ENCODE data around the gene FRAT2. TPM values are rescaled to one million over a fixed set of nuclear protein-coding genes. Genes with fewer than 3 reads are reported as not detected.
A peak's percentile ranks its signal among the peaks of the same experiment; 100 is the strongest.

FRAT2 gene
- total RNA-seq, 2 donors from 2014 or later, result 43.0 to 45.3 TPM

DNA sequence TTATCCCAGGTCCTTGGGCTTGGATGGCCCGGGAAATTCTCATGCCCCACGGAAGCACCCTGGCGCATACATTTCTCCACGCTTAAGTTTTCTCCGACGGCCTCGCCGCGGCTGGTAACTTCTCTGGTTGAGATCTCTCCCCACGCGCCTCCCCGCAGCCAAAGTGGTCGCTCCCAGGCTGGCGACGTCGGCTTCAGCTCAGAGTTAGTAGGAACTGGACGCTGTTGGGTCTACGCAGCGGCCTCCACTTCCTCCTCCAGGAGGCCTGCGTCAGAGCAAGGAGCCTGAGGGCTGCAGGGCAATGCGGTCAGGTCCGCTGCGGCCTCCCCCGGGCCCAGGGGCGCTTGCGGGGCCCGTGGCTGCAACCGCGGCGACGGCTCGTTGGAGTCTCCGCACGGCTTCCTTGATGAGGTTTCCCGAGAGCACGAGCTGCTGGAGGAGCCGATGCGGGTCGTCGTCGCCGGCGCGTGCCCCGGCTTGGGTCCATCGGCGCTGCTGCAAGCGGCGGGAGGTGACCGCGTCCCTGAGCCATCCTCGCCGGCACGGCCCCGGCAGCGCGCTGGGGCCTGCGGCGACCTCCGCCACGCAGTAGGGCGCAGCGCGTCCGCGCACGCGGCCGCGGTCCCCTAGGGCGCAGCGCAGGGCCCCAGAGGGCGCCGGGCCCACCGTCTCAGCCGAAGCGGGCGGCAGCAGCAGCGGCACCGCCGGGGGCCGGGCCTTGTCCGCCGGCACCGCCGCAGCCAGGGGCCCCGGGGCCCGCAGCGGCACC is 744 bp downstream of the FRAT2 start:
- no peaks in the 10 kb centered on the region for H3K9me3 ChIP-seq
- WGBS, result 1% methylated on average over 68 of the region's 89 CpGs
- TF ChIP-seq, protein P1, sequence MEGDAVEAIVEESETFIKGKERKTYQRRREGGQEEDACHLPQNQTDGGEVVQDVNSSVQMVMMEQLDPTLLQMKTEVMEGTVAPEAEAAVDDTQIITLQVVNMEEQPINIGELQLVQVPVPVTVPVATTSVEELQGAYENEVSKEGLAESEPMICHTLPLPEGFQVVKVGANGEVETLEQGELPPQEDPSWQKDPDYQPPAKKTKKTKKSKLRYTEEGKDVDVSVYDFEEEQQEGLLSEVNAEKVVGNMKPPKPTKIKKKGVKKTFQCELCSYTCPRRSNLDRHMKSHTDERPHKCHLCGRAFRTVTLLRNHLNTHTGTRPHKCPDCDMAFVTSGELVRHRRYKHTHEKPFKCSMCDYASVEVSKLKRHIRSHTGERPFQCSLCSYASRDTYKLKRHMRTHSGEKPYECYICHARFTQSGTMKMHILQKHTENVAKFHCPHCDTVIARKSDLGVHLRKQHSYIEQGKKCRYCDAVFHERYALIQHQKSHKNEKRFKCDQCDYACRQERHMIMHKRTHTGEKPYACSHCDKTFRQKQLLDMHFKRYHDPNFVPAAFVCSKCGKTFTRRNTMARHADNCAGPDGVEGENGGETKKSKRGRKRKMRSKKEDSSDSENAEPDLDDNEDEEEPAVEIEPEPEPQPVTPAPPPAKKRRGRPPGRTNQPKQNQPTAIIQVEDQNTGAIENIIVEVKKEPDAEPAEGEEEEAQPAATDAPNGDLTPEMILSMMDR (IDR thresholded peaks at IDR 0.05), result no peak
- no peak for TF ChIP-seq POLR2A (IDR thresholded peaks at IDR 0.05)
- H3K27ac ChIP-seq, result peak overlapping the region; percentile 93 to 96
- no peak for DNase-seq (ENCODE audit: low spot score)
- no peaks in the 10 kb centered on the region for H3K36me3 ChIP-seq
- peak overlapping the region; percentile 82 to 83 for H3K4me3 ChIP-seq
- intact Hi-C loops (cut with DNase I), result loop anchor here (5.0 kb wide), 1 partner anchor 41 kb away; the partner anchor contains the start of gene ARHGAP19
- peaks cover 11% of the 10 kb centered on the region for H3K4me1 ChIP-seq (replicated peaks)
- H3K27me3 ChIP-seq (replicated peaks; ENCODE audit: insufficient read depth), result no peaks in the 10 kb centered on the region

DNA sequence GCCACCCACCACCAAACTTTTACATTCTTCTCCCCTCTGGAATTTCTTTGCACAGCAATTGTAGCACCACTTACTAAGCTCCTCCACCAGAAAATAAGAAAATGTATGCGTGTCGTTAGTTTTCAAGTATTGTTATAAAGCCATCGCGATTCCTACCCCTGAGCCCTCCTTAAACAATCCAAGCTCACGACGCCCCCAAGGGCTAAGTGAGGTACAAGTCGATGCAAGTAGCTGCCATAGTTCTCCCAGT is 1.3 kb downstream of the FRAT2 start:
- no peaks in the 10 kb centered on the region for H3K9me3 ChIP-seq
- no peaks in the 10 kb centered on the region for H3K27me3 ChIP-seq (replicated peaks; ENCODE audit: insufficient read depth)
- TF ChIP-seq POLR2AphosphoS5 (IDR thresholded peaks at IDR 0.05) (no peak), POLR2A (IDR thresholded peaks at IDR 0.05) (no peak)
- TF ChIP-seq, protein P1 (IDR thresholded peaks at IDR 0.05), result no peak
- 10% methylated on average over 7 of the region's 7 CpGs for WGBS
- DNase-seq (ENCODE audit: low spot score), result no peak
- H3K4me1 ChIP-seq (replicated peaks), result peaks cover 11% of the 10 kb centered on the region
- intact Hi-C loops (cut with DNase I), result loop anchor here (5.0 kb wide), 1 partner anchor 41 kb away; the partner anchor contains the start of gene ARHGAP19
- peak overlapping the region; percentile 82 to 83 for H3K4me3 ChIP-seq
- no peaks in the 10 kb centered on the region for H3K36me3 ChIP-seq
- peak overlapping the region; percentile 93 to 96 for H3K27ac ChIP-seq

DNA sequence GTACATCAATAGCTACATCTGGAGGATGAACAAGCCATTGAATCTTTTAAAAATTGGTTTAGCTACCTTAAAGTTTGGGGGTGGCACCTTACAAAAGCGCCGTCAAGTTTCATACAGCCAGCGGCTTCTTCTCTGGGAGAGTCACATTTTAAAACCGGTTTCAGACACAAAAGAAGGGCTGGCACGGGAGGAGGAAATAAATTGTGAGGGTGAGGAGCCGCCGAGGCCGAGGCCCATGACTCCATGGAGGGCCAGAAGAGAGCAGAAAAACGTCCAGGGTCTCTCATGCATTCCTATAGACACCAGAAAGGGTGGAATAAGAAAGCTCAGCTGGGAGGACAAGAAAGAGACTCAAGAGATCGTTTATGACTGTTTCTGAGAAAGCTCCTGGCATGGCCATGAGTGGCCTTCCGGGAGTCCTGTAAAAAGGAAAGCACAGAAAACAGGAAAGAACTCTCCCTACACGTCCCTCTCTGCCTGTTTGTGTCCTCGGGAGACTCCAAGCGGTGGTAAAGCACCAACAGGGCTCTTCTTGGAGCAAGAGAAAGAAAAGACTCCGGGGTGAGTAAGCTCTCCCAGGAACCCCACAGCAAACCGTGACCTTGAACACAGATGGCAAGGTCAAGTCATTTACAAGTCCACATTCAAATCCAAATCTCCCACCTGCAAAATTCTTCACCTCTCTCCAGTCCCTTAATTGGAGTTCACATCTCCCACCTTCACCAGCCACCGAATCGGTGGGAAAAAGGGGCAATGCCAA is 1.8 kb downstream of the FRAT2 start:
- intact Hi-C loops (cut with DNase I), result loop anchor here (5.0 kb wide), 1 partner anchor 40 kb away; the partner anchor contains the start of gene ARHGAP19
- 6% methylated on average over 18 of the region's 18 CpGs for WGBS
- peak; percentile 76 for DNase-seq (ENCODE audit: low spot score)
- Histone ChIP-seq H3K4me3 (peak overlapping the region; percentile 82 to 83), H3K4me1 (replicated peaks) (peaks cover 14% of the 10 kb centered on the region), H3K36me3 (no peaks in the 10 kb centered on the region), H3K9me3 (no peaks in the 10 kb centered on the region), H3K27ac (peak overlapping the region; percentile 93 to 96), H3K27me3 (replicated peaks; ENCODE audit: insufficient read depth) (no peaks in the 10 kb centered on the region)
- TF ChIP-seq, protein P1 (IDR thresholded peaks at IDR 0.05), result peak in 3 of 4 experiments; percentile 42 to 47 (median 44)
- TF ChIP-seq POLR2A (IDR thresholded peaks at IDR 0.05), result peak; percentile 7
- TF ChIP-seq POLR2AphosphoS5 (IDR thresholded peaks at IDR 0.05), result peak; percentile 64

DNA sequence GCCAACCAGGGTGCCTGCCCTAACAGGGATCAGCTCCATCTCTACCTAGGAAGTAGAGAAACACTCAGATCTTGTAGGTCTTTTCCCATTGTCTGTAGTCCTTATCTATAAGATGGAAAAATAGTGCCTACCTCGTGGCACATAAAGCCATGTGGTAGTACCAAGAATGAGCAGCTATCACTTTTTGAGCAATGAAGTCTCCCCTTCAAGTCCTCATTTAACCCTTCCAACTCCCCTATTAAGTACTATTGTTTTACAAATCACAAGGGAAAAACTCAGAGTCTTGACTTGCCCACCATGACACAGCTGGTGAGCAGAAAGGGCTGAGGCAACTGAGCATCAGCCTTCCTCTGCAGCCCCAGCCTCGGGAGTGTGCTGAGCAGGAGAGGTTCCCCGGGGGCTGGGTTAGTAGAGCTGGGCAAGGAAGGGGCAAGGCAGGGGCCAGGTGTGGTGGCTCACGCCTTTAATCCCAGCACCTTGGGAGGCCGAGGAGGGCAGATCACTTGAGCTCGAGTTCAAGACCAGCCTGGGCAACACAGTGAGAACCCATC is 3.3 kb downstream of the FRAT2 start:
- no peak for TF ChIP-seq POLR2A (IDR thresholded peaks at IDR 0.05)
- no peak for TF ChIP-seq POLR2AphosphoS5 (IDR thresholded peaks at IDR 0.05)
- TF ChIP-seq, protein P1 (IDR thresholded peaks at IDR 0.05), result no peak
- peak overlapping the region in 1 of 2 donors; percentile 83 for H3K4me3 ChIP-seq
- no peaks in the 10 kb centered on the region for H3K27me3 ChIP-seq (replicated peaks; ENCODE audit: insufficient read depth)
- 64% methylated on average over 6 of the region's 6 CpGs for WGBS
- no peaks in the 10 kb centered on the region for H3K9me3 ChIP-seq
- peak overlapping the region; percentile 93 to 96 for H3K27ac ChIP-seq
- DNase-seq (ENCODE audit: low spot score), result no peak
- no peaks in the 10 kb centered on the region for H3K36me3 ChIP-seq
- intact Hi-C loops (cut with DNase I), result loop anchor here (5.0 kb wide), 1 partner anchor 39 kb away; the partner anchor contains the start of gene ARHGAP19
- H3K4me1 ChIP-seq (replicated peaks), result peaks cover 14% of the 10 kb centered on the region

All from prostate gland (tissue), 2 donors.